NCI-H2196 treated with DMSO at 0.1 percent for 48 hours (cell line): ENCODE results near the gene FNTB.
A peak's percentile ranks its signal among the peaks of the same experiment; 100 is the strongest.
"Not testable (repeated sequence)": the region's sequence is repeated elsewhere in the genome, so short reads cannot be mapped to it uniquely, and the experiment has no call there.

Source experiments
- DNase-seq: peaks from one replicate; lab custom pipeline; 2025; ENCODE audit not compliant: unreplicated experiment; lab: John Stamatoyannopoulos, UW

Gene FNTB

GRCh38 chr14:65011538-65011937 is 24.8 kb downstream of the FNTB start:
- no peak for DNase-seq

GRCh38 chr14:65012353-65012752 is 25.7 kb downstream of the FNTB start:
- no peak for DNase-seq

- no peak for DNase-seq
Observed at GRCh38 chr14:65015391-65015790, 28.7 kb downstream of the FNTB start.

- no peak for DNase-seq
Observed at GRCh38 chr14:65016471-65016870, 29.8 kb downstream of the FNTB start.

- peak; percentile 37 for DNase-seq
Observed at GRCh38 chr14:65019944-65020566, 33.4 kb downstream of the FNTB start.

- no peak for DNase-seq
Observed at GRCh38 chr14:65024957-65025356, 38.3 kb downstream of the FNTB start.

GRCh38 chr14:65025818-65026217 is 39.1 kb downstream of the FNTB start:
- DNase-seq, result no peak

GRCh38 chr14:65026526-65026925 is 39.8 kb downstream of the FNTB start:
- no peak for DNase-seq

- no peak for DNase-seq
Observed at GRCh38 chr14:65027127-65027799, 40.6 kb downstream of the FNTB start.

GRCh38 chr14:65028937-65029336 is 42.2 kb downstream of the FNTB start:
- DNase-seq, result no peak

- not testable (repeated sequence) for DNase-seq
Observed at GRCh38 chr14:65031321-65031720, 44.6 kb downstream of the FNTB start.

GRCh38 chr14:65032319-65032718 is 45.6 kb downstream of the FNTB start:
- DNase-seq, result no peak

GRCh38 chr14:65033181-65033580 is 46.5 kb downstream of the FNTB start:
- DNase-seq, result no peak

- DNase-seq, result no peak
Observed at GRCh38 chr14:65034021-65034420, 47.3 kb downstream of the FNTB start.

- DNase-seq, result peak; percentile 11
Observed at GRCh38 chr14:65035049-65035448, 48.4 kb downstream of the FNTB start.

GRCh38 chr14:65038966-65039365 is 52.3 kb downstream of the FNTB start:
- no peak for DNase-seq

- DNase-seq, result no peak
Observed at GRCh38 chr14:65040666-65041433, 54.2 kb downstream of the FNTB start.

GRCh38 chr14:65041434-65041915 is 54.8 kb downstream of the FNTB start:
- DNase-seq, result no peak

GRCh38 chr14:65042296-65042695 is 55.6 kb downstream of the FNTB start:
- no peak for DNase-seq

- no peak for DNase-seq
Observed at GRCh38 chr14:65042731-65043372, 56.2 kb downstream of the FNTB start.

- no peak for DNase-seq
Observed at GRCh38 chr14:65043893-65044595, 57.3 kb downstream of the FNTB start.
